Nephron (organoid): ENCODE results near the gene ME1.

ENCODE experiments used
- H3K27ac Mint-ChIP-seq, 3 experiments: 2 replicates each; pipeline ENCODE4 v1.8.0; 2020; ENCODE audit warnings: mixed read lengths in 3 of 3, mild to moderate bottlenecking in 2 of 3, moderate library complexity in 1 of 3
- H3K27me3 Mint-ChIP-seq: 2 replicates; pipeline ENCODE4 v1.8.0; 2021; ENCODE audit warnings: low read depth, mild to moderate bottlenecking, moderate library complexity, mixed read lengths
- H3K36me3 Mint-ChIP-seq: 2 replicates; pipeline ENCODE4 v1.8.0; 2020; ENCODE audit warnings: low read depth, mixed read lengths
- H3K4me1 Mint-ChIP-seq: 2 replicates; pipeline ENCODE4 v1.8.0; 2020; ENCODE audit warnings: mixed read lengths
- H3K4me3 Mint-ChIP-seq, 3 experiments: 2 replicates each; pipeline ENCODE4 v1.8.0; 2020; ENCODE audit warnings: mild to moderate bottlenecking in 3 of 3, mixed read lengths in 3 of 3, moderate library complexity in 2 of 3
- H3K9me3 Mint-ChIP-seq: 2 replicates; pipeline ENCODE4 v1.8.0; 2020; ENCODE audit warnings: mixed read lengths
- CTCF ChIP-seq, 3 experiments: fragments of 200-600 bp; sonication (generic); IDR thresholded peaks; one replicate each; pipeline ENCODE4 v1.5.0; 2021; ENCODE audit warnings: antibody characterized with exemption in 3 of 3; ENCODE audit not compliant: unreplicated experiment in 3 of 3

The ME1 gene

DNA sequence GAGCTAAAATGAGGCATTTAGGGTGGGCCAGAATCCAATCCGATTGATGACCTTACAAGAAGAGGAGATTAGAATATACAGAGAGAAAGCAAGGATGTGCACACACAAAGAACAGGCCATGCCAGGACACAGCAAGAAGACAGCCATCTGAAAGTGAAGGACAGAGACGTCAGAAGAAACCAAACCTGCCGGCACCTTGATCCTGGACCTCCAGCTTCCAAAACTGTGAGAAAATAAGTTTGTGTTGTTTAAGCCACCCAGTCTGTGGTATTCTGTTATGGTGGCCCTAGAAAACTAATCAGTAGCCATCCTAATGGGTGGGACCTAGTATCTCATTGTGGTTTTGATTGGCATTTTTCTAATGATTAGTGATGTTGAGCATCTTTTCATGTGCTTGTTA lies 39.7 kb upstream of the ME1 start:
- Mint-ChIP-seq H3K27me3 (no peaks in the 10 kb centered on the region), H3K36me3 (no peaks in the 10 kb centered on the region), H3K27ac (no peak overlapping the region), H3K9me3 (no peaks in the 10 kb centered on the region), H3K4me1 (no peaks in the 10 kb centered on the region), H3K4me3 (no peak overlapping the region)
- TF ChIP-seq CTCF (IDR thresholded peaks at IDR 0.05; ENCODE audit: unreplicated experiment in 3 of 3), result no peak

DNA sequence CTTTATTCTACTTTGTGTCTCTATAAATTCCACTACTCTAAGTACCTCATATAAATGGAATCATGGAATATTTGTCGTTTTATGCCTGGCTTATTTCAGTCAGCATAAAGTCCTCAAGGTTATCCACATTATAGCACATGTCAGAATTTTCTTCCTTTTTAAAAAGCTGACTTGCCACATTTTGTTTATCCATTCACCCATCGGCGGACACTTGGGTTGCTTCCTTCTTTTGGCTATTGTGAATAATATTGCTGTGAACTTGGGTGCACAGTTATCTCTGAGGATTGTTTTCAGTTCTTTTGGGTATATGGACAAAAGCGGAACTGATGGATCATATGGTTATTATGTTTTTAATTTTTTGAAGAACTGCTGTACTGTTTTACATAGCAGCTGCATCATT lies 39.1 kb upstream of the ME1 start:
- no peak for TF ChIP-seq CTCF (IDR thresholded peaks at IDR 0.05; ENCODE audit: unreplicated experiment in 3 of 3)
- H3K4me3 Mint-ChIP-seq, result no peak overlapping the region
- no peaks in the 10 kb centered on the region for H3K36me3 Mint-ChIP-seq
- H3K9me3 Mint-ChIP-seq, result no peaks in the 10 kb centered on the region
- no peak overlapping the region for H3K27ac Mint-ChIP-seq
- no peaks in the 10 kb centered on the region for H3K27me3 Mint-ChIP-seq
- H3K4me1 Mint-ChIP-seq, result no peaks in the 10 kb centered on the region

DNA sequence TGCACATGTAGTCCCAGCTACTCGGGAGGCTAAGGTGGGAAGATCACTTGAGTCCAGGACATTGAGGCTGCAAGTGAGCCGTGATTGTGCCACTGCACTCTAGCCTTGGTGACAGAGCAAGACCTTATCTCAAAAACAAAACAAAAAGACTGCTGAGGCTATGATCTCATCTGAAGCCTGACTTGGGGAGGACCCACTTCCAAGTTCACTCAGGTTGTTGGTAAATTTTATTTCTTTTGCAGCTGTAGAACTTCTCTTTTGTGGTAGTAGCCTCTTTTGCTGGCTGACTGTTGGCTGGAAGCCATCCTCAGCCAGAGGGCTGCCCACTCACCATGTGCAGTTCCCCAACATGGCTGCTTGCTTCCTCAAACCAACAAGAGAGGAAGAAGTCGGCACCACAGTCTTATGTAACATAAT lies 36.8 kb upstream of the ME1 start:
- H3K4me3 Mint-ChIP-seq, result no peak overlapping the region
- H3K4me1 Mint-ChIP-seq, result peaks cover 9% of the 10 kb centered on the region
- H3K9me3 Mint-ChIP-seq, result no peaks in the 10 kb centered on the region
- H3K36me3 Mint-ChIP-seq, result no peaks in the 10 kb centered on the region
- no peak for TF ChIP-seq CTCF (IDR thresholded peaks at IDR 0.05; ENCODE audit: unreplicated experiment in 3 of 3)
- no peaks in the 10 kb centered on the region for H3K27me3 Mint-ChIP-seq
- H3K27ac Mint-ChIP-seq, result no peak overlapping the region

DNA sequence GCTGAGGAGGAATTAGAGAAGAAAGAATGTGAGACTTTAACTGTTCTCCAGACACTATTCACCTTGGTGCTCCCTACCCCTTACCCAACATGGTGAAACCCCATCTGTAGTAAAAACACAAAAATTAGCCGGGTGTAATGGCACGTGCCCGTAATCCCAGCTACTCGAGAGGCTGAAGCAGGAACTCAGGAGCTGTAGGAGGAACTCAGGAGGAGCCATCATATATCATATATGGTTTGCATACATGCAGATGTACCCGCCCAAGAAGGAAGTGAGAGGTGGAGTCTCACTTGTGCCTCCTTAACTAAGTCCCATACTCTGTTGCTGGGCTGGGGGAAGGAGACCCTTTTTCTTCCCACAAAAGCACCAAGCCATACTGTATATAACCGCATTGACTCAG lies 35.5 kb upstream of the ME1 start:
- H3K4me1 Mint-ChIP-seq, result peaks cover 9% of the 10 kb centered on the region
- H3K4me3 Mint-ChIP-seq, result no peak overlapping the region
- H3K27me3 Mint-ChIP-seq, result no peaks in the 10 kb centered on the region
- no peaks in the 10 kb centered on the region for H3K36me3 Mint-ChIP-seq
- H3K9me3 Mint-ChIP-seq, result no peaks in the 10 kb centered on the region
- no peak overlapping the region for H3K27ac Mint-ChIP-seq
- no peak for TF ChIP-seq CTCF (IDR thresholded peaks at IDR 0.05; ENCODE audit: unreplicated experiment in 3 of 3)

DNA sequence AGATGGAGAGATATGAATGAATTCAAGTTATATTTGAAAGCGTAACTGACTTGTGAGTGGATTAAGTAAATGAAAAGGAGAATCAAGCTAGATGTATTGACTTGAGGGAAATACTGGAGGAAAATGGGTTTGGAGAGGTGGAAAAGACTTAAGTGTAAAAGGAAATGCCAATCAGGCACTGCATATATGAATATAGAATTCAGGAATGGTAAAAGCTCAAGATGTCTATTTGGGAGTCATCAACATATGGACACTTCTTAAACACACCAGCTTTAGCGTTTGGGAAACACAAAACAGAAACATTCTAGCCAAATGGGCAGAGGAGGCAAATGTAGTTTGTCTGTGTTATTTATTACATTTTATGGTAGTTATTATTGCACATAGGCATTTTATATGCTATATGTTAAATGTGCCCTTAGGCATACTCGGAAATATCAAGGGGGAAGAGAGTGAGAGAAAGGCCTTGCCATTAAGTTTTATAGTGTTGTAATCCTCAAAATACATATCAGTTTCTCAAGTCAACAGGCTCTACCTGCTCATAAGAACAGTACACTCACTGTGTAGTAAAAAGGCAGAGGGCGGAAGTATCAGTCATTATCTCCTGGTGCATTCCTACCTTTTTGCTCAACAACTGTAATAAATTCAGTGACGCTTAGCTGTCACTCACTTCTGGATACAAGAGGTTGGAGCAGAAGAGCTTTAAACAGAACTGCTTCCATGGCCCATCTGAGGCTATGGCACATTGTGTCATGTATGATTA lies 33.7 kb upstream of the ME1 start:
- Mint-ChIP-seq H3K27ac (peak overlapping the region in 1 of 3 experiments; percentile 3), H3K27me3 (no peaks in the 10 kb centered on the region), H3K36me3 (no peaks in the 10 kb centered on the region), H3K9me3 (no peaks in the 10 kb centered on the region), H3K4me3 (no peak overlapping the region), H3K4me1 (peaks cover 12% of the 10 kb centered on the region)
- TF ChIP-seq CTCF (IDR thresholded peaks at IDR 0.05; ENCODE audit: unreplicated experiment in 3 of 3), result no peak

DNA sequence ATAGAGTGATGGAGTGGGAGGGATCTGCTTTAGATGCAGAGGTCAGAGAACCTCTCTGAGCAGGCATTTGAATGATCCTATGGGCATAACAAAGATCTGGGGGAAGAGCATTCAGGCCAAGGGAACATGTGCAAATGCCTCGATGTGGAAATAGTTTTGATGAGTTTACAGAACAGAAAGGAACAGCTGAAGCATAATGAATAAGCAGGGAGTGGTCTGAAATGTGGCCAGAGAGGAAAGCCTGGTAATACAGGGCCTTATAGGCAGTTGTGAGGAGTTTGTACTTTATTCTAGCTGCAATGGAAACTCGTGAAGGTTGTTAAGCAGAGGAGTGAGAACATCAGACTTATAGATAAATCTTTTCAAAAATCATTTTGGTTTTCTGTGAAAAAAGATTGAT lies 33.0 kb upstream of the ME1 start:
- Mint-ChIP-seq H3K4me3 (no peak overlapping the region), H3K36me3 (no peaks in the 10 kb centered on the region), H3K27ac (peak overlapping the region in 1 of 3 experiments; percentile 3), H3K4me1 (peaks cover 17% of the 10 kb centered on the region), H3K9me3 (no peaks in the 10 kb centered on the region), H3K27me3 (no peaks in the 10 kb centered on the region)
- TF ChIP-seq CTCF (IDR thresholded peaks at IDR 0.05; ENCODE audit: unreplicated experiment in 3 of 3), result no peak
